HepG2 (cell line): ENCODE measurements around the gene DNAJA3. TPM values are rescaled to one million over a fixed set of nuclear protein-coding genes. Genes with fewer than 3 reads are reported as not detected.

Experiments used
- ATAC-seq: fragments of 200-7000 bp; cut with Tn5 transposase; 3 replicates; pipeline ENCODE4 v1.9.1; 2020; ENCODE audit warnings: mild to moderate bottlenecking, moderate library complexity
- BruUV-seq: library from RNA; stranded (reverse); fragments of 400-500 nt; replicated peaks from 2 replicates; lab custom pipeline; 2021; lab: Mats Ljungman, UMichigan
- CTCF ChIA-PET: fragments of 300-600 bp; formaldehyde crosslinking; extraction: SDS; loops from one replicate; lab custom pipeline; 2021; ENCODE audit warnings: low total read pairs, inconsistent platforms, low intra/inter-chr PET ratio; lab: Yijun Ruan, JAX
- POLR2A ChIA-PET: fragments of 350-600 bp; sonication (Branson Sonifier 250); formaldehyde crosslinking; loops from one replicate; lab custom pipeline; 2020; ENCODE audit warnings: antibody characterized with exemption, inconsistent platforms; lab: Yijun Ruan, JAX
- DNase-seq: peaks from one replicate; pipeline ENCODE4 v3.0.0-alpha.2; 2015; ENCODE audit warnings: low spot score
- FAIRE-seq: peaks from 3 replicates; lab custom pipeline; 2011; peaks lifted over from hg19 to GRCh38; lab: Jason Lieb, UNC
- H2AFZ ChIP-seq: one replicate; pipeline ENCODE4 v1.6.1; 2011; ENCODE audit warnings: low read length, inconsistent platforms
- H3K27ac ChIP-seq: fragments of 300-600 bp; 3 replicates; pipeline ENCODE4 v1.8.0; 2011; ENCODE audit warnings: mixed run types, mild to moderate bottlenecking, mixed read lengths, low read length, inconsistent platforms; ENCODE audit not compliant: insufficient read depth; ENCODE audit errors: extremely low read length
- H3K27me3 ChIP-seq, 2 experiments: fragments of 200-600 bp in 1 of 2; 2 replicates in 1 of 2; 3 replicates in 1 of 2; pipeline versions ENCODE4 v1.6.0 to v1.8.0; 2011; ENCODE audit warnings: low read length in 2 of 2, mild to moderate bottlenecking in 2 of 2, moderate library complexity in 2 of 2, inconsistent platforms in 1 of 2; ENCODE audit not compliant: insufficient read depth in 2 of 2, control insufficient read depth in 1 of 2
- H3K36me3 ChIP-seq, 2 experiments: fragments of 200-600 bp in 1 of 2; replicated peaks in 1 of 2; 2 replicates in 1 of 2; 3 replicates in 1 of 2; pipeline versions ENCODE4 v1.5.1 to v1.8.0; 2011; ENCODE audit warnings: low read length in 2 of 2, inconsistent platforms in 1 of 2; ENCODE audit not compliant: insufficient read depth in 2 of 2, control insufficient read depth in 1 of 2
- H3K4me1 ChIP-seq: 2 replicates; pipeline ENCODE4 v1.5.1; 2012; ENCODE audit warnings: low read length, inconsistent platforms; ENCODE audit not compliant: insufficient read depth
- H3K4me2 ChIP-seq: 2 replicates; pipeline ENCODE4 v1.6.0; 2011; ENCODE audit warnings: low read depth, low read length, inconsistent platforms
- H3K4me3 ChIP-seq, 3 experiments: fragments of 200-600 bp in 1 of 3; sonication (generic), shearing (Covaris generic) in 1 of 3; replicated peaks in 1 of 3; 2 replicates each; pipeline ENCODE4 v1.5.1; 2011 to 2016; ENCODE audit warnings: low read length in 3 of 3, inconsistent platforms in 2 of 3, low read depth in 2 of 3, mild to moderate bottlenecking in 2 of 3, control low read depth in 1 of 3, mixed read lengths in 1 of 3; ENCODE audit not compliant: insufficient read depth in 1 of 3
- H3K79me2 ChIP-seq: one replicate; pipeline ENCODE4 v1.6.1; 2011; ENCODE audit warnings: low read length, inconsistent platforms; ENCODE audit not compliant: insufficient read depth
- H3K9ac ChIP-seq: 2 replicates; pipeline ENCODE4 v1.6.0; 2011; ENCODE audit warnings: mild to moderate bottlenecking, low read depth, low read length, inconsistent platforms; ENCODE audit not compliant: insufficient read depth
- H3K9me3 ChIP-seq: 2 replicates; pipeline ENCODE4 v1.5.1; 2012; ENCODE audit warnings: mild to moderate bottlenecking, low read length
- H4K20me1 ChIP-seq: 2 replicates; pipeline ENCODE4 v1.6.0; 2011; ENCODE audit warnings: inconsistent platforms, mild to moderate bottlenecking, low read length, moderate library complexity; ENCODE audit not compliant: insufficient read depth
- AGO2 ChIP-seq: fragments of 200-400 bp; formaldehyde crosslinking; optimal IDR thresholded peaks from 2 replicates; pipeline ENCODE3; 2017; ENCODE audit warnings: mild to moderate bottlenecking, low read depth, low read length, moderate library complexity
- RBAK ChIP-seq: sonication (generic); formaldehyde crosslinking; IDR thresholded peaks from 2 replicates; pipeline ENCODE4 v1.5.1; 2020; ENCODE audit warnings: mild to moderate bottlenecking, missing genetic modification reagents
- ZNF12 ChIP-seq: sonication (generic); formaldehyde crosslinking; IDR thresholded peaks from 2 replicates; pipeline ENCODE4 v1.5.0; 2020; ENCODE audit warnings: missing genetic modification reagents
- ZNF609 ChIP-seq: sonication (generic); formaldehyde crosslinking; IDR thresholded peaks from 2 replicates; pipeline ENCODE4 v1.4.0; 2020; ENCODE audit warnings: mild to moderate bottlenecking, missing genetic modification reagents, borderline replicate concordance
- ZNF770 ChIP-seq: sonication (generic); formaldehyde crosslinking; IDR thresholded peaks from 2 replicates; pipeline ENCODE4 v1.5.0; 2020; ENCODE audit warnings: mild to moderate bottlenecking, missing genetic modification reagents
- ZUFSP ChIP-seq: sonication (generic); formaldehyde crosslinking; IDR thresholded peaks from 2 replicates; pipeline ENCODE4 v1.9.0; 2021; ENCODE audit warnings: missing genetic modification reagents, mild to moderate bottlenecking, borderline replicate concordance
- WGBS: methylation state at CpG from one replicate; pipeline ENCODE4 v1.1.6; 2017; ENCODE audit warnings: low lambda C conversion rate; 5-methylcytosine and 5-hydroxymethylcytosine counted together
- in situ Hi-C: cut with HindIII; loops from 2 replicates; pipeline ENCODE4 v1.10.0; 2017; ENCODE audit warnings: low pct_unique_long_range_greater_than_20kb; ENCODE audit not compliant: extremely low pct_ligation_motif_present
- intact Hi-C: fragments of 100-400 bp; cut with micrococcal nuclease; formaldehyde crosslinking; loops from one replicate; pipeline ENCODE4 v1.10.0; 2022; ENCODE audit not compliant: unreplicated experiment
- polyA plus RNA-seq, 8 experiments: library from polyadenylated mRNA; depleted of rRNA in 3 of 8; stranded (reverse) in 7 of 8; unstranded in 1 of 8; fragments of >200 nt; fragmentation: Illumina TruSeq in 4 of 8; extraction: Trizol in 4 of 8; gene quantifications; 2 replicates each; pipeline versions ENCODE4 v1.2.1 to v1.2.3, GENCODE V29; 2011 to 2016; ENCODE audit warnings: low read depth in 4 of 8, missing spikeins in 1 of 8, mixed read lengths in 1 of 8; ENCODE audit not compliant: insufficient read depth in 1 of 8
- total RNA-seq, 5 experiments: library from RNA; depleted of rRNA; stranded (reverse); fragments of >200 nt; fragmentation: Illumina TruSeq; extraction: Trizol; gene quantifications; 2 replicates each; pipeline ENCODE4 v1.2.3, GENCODE V29; 2016; ENCODE audit warnings: low read depth in 1 of 5
- TF ChIP-seq, protein P1 (sequence below): sonication (generic); formaldehyde crosslinking; conservative IDR thresholded peaks from 2 replicates; pipeline ENCODE4 v1.5.0; 2020; ENCODE audit warnings: missing genetic modification reagents
- TF ChIP-seq, protein P2 (sequence below): sonication (generic); formaldehyde crosslinking; conservative IDR thresholded peaks from 2 replicates; pipeline ENCODE4 v1.8.0; 2022; ENCODE audit warnings: low read depth, missing genetic modification reagents

DNAJA3 gene
- total and polyA plus RNA-seq, 2 of the 13 experiments (the other 11 are each of a cell fraction or from before 2014, with no cell fraction given) = 77.0 to 83.3 TPM

DNA sequence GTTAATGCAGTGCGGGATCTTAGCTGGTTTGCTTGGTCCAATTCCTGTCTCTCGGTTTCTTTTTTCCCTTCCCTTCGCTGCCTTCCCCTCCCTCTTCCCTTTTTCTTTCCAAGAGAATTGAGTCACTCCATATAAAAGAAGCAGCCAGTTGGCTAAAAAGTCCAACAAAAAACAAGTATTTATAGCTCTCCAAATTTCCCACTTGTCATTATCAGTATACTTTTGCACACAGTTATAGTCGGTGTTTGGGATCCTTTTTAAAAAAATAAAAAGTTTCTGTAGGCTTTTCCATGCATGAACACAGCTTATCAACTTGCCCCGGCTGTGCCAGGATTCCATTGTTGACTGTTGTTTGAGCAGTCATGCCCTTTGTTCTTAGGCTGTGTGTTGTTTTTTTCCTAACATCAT lies 75.4 kb downstream of the DNAJA3 start (continued):
- TF ChIP-seq ZNF609 (CRISPR knock-in tag) = no peak
- TF ChIP-seq RBAK (CRISPR knock-in tag) = no peak
- TF ChIP-seq, protein P1, sequence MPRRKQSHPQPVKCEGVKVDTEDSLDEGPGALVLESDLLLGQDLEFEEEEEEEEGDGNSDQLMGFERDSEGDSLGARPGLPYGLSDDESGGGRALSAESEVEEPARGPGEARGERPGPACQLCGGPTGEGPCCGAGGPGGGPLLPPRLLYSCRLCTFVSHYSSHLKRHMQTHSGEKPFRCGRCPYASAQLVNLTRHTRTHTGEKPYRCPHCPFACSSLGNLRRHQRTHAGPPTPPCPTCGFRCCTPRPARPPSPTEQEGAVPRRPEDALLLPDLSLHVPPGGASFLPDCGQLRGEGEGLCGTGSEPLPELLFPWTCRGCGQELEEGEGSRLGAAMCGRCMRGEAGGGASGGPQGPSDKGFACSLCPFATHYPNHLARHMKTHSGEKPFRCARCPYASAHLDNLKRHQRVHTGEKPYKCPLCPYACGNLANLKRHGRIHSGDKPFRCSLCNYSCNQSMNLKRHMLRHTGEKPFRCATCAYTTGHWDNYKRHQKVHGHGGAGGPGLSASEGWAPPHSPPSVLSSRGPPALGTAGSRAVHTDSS (CRISPR knock-in tag) = no peak

DNA sequence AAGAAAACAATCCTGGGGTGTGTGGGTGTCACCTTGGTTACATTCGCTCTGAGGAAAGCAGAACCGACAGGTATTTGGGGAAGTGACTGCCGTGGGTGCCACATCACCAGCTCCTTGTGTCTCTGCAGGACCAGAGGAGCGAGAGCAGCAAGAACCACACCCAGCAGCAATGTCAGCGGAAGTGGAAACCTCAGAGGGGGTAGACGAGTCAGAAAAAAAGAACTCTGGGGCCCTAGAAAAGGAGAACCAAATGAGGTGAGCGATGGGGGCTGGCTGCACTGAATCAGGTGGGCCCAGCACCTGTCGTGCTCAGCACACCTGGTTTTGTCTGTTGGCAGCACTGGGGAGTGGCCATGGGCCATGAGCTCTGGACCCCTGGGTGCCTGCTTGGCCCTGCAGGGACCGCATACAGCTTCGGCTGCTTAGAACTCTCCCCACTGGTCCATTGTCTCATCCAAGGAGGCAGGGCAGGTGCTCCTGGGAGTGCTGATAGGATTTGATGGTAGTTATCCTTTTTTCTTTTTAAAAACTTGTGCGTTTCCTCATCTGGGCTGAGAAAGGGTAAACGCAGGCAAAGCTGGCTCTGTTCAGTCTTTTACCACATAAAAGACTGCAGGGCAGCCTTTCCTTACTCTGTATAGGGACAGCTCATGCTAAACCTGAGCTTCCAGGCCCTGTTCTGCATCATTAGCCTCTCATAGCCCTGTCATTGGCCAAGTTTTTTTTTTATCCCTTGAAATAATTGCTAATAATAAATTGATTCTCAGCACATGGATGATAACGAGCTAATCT lies 79.9 kb downstream of the DNAJA3 start:
- Histone ChIP-seq H3K4me3 (no peak overlapping the region), H3K4me1 (peaks cover 16% of the 10 kb centered on the region), H4K20me1 (0 out of 2 replicates have a peak, but pooled peaks cover 2% of the 10 kb centered on the region), H3K4me2 (no peak overlapping the region), H3K9me3 (no peaks in the 10 kb centered on the region), H3K9ac (no peak overlapping the region), H3K36me3 (peaks cover 16 to 35% of the 10 kb centered on the region in 2 experiments), H3K27ac (no peak overlapping the region), H3K27me3 (no peaks in the 10 kb centered on the region), H2AFZ (no peak overlapping the region), H3K79me2 (peaks cover 30% of the 10 kb centered on the region)
- no peak for FAIRE-seq
- CTCF ChIA-PET = interaction anchor here (1.3 kb wide), 1 partner anchor 80 kb away, joined by 5 read pairs; no protein-coding TSS in a partner anchor
- no peak for ATAC-seq
- POLR2A ChIA-PET = no interaction called here
- 96% methylated on average over 12 of the region's 13 CpGs for WGBS
- in situ Hi-C loops = loop anchor here (25.0 kb wide), 1 partner anchor 457 kb away; the partner anchor contains the start of gene SEC14L5
- intact Hi-C loops = no loop called here
- BruUV-seq = no TSS peak
- no peak for DNase-seq
- TF ChIP-seq ZNF770 (CRISPR knock-in tag) = no peak
- TF ChIP-seq ZUFSP (CRISPR knock-in tag) = no peak
- TF ChIP-seq, protein P2, sequence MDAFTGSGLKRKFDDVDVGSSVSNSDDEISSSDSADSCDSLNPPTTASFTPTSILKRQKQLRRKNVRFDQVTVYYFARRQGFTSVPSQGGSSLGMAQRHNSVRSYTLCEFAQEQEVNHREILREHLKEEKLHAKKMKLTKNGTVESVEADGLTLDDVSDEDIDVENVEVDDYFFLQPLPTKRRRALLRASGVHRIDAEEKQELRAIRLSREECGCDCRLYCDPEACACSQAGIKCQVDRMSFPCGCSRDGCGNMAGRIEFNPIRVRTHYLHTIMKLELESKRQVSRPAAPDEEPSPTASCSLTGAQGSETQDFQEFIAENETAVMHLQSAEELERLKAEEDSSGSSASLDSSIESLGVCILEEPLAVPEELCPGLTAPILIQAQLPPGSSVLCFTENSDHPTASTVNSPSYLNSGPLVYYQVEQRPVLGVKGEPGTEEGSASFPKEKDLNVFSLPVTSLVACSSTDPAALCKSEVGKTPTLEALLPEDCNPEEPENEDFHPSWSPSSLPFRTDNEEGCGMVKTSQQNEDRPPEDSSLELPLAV (CRISPR knock-in tag) = no peak
- peak; percentile 57 for TF ChIP-seq AGO2
- TF ChIP-seq ZNF12 (CRISPR knock-in tag) = no peak
